GM18511 (cell line): ENCODE results near the gene ZNF786.
"Not testable (repeated sequence)": the region's sequence is repeated elsewhere in the genome, so short reads cannot be mapped to it uniquely, and the experiment has no call there.

Source experiments
- ATAC-seq: cut with Tn5 transposase; IDR thresholded peaks from one replicate; pipeline ENCODE4 v1.9.1; 2021; ENCODE audit warnings: mild to moderate bottlenecking, moderate library complexity; ENCODE audit not compliant: unreplicated experiment

ZNF786 gene

DNA sequence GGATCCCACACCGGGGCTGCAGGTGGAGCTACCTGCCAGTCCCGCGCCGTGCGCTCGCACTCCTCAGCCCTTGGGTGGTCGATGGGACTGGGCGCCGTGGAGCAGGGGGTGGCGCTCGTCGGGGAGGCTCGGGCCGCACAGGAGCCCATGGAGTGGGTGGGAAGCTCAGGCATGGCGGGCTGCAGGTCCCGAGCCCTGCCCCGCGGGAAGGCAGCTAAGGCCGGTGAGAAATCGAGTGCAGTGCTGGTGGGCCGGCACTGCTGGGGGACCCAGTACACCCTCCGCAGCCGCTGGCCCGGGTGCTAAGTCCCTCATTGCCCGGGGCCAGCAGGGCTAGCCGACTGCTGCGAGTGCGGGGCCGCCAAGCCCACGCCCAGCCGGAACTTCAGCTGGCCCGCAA, 51.9 kb downstream of the ZNF786 start:
- ATAC-seq: not testable (repeated sequence)

DNA sequence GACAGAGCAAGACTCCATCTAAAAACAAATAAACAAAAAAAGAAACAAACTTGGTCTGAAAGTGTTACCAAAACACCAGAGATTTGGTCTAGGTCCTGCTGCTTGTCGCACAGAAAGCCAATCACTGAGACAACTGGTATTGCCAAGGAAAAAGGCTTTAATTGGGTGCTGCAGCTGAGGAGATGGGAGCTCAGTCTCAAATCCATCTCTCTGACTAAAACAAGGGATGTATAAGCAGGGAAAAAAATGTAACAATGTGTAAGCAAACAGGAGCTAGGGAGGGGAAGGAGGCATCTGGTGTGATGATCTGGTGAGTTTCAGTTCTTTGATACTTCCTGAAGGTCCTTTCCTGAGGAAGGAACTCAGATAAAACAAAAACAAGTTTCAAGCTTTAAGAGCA, 53.8 kb downstream of the ZNF786 start:
- no peak for ATAC-seq

DNA sequence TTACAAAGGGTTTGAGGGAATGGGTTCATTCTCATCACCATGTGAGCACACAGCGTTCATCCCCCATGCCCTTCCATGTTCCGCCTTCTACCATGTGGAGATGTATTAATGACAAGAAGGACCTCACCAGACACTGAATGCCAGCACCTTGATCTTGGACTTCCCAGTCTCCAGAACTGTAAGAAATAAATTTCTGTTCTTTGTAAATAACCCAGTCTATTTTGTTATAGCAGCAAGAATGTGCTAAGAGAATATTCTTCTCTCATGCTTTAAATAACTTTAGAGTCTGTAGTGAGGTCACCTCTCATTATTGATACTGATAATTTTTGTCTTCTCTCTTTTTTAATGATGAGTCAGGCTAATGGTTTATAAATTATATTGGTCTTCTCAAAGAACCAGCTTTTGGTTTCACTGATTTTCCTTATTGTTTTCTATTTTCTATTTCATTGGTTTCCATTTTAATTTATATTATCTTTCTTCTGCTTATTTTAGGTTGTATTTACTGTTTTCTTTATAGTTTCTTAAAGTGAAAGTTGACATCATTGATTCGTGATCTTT, 59.1 kb downstream of the ZNF786 start:
- no peak for ATAC-seq

DNA sequence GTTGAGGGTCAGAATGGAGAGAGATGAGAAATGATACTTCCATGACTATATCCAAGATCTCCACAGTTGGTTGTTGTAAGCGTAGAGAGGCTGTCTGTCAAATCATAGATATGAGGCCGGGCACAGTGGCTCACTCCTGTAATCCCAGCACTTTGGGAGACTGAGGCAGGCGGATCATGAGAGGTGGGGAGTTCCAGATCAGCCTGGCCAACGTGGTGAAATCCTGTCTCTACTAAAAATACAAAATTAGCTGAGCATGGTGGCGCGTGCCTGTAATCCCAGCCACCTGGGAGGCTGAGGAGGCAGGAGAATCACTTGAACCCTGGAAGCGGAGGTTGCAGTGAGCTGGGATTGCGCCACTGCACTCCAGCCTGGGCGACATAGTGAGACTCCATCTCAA, 60.1 kb downstream of the ZNF786 start:
- ATAC-seq: not testable (repeated sequence)

DNA sequence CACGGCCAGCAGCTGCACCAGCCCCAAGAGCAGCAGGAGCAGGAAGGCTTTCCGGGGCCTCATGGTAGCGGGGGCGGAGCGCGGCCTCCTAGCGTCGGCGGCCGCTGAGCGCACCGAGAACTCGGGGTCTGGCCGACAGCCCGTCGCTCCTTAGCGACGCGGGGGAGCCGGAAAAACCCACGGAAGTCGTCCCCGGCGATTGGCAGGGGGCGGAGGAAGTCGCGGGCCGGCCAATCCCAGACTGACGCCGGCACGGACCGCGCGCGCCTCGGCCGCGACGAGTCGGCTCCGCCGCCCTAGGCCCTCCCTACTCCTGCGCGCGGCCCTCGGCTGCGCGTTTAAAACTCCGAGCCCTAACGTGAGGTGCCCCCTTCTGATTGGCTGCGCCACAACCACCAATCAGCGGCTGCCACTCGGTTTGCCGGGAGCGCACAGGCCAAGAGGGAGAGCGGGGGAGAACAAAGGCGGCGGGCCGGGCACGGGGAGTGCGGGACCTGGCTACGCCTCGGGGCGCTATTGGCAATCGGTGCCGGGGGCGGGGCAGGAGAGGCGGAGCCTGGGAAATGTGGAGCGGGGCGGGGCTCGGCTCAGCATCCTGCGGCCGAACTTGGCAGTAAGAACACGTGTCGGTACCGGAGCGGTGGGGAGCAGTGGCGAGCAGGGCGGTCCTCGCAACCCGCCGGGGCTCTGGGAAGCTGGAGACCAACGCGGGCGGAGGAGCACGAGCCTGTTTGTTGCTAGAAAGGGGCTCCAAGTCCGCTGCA, 62.0 kb downstream of the ZNF786 start, which contains the start of gene PDIA4:
Gene PDIA4 (minus strand): TSS at position 160 of the 764 bp plus-strand sequence. CDS start 97 bp downstream, at position 63.
- peak; percentile 93 for ATAC-seq

DNA sequence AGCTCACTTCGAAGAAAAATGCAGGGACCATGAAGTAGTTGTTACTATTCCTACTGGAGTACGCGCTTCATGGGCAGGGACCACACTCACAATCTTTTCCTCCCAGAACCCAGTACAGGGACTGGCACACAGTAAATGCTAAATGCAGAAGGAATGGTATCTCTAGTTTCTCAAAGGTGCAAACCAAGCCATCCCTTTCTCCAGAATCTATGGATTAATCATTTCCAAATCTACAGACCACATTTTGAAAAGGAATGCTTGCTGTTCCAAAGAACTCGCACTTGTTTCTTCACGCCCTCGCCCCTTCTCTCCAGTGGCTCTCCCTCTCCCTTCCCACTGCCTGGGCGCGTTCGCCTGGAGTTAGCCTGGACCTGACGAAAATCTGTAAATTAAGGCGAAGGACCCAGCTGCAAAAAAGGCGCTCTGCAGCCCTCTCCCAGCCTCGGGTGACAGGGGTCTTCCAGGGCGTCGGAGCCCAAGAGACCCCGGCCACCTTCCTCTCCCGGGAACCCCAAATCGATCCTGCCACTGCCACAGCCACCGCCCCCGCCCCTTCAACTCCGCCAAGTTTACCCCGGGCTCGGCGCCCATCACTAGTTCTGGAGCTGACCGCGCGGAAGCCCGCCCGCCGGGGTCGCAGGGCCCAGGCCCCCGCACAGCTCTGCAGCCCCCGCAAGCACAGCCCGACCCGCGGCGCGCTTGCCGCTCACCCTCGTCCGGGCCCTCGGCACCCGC, 62.7 kb downstream of the ZNF786 start:
- ATAC-seq: no peak

DNA sequence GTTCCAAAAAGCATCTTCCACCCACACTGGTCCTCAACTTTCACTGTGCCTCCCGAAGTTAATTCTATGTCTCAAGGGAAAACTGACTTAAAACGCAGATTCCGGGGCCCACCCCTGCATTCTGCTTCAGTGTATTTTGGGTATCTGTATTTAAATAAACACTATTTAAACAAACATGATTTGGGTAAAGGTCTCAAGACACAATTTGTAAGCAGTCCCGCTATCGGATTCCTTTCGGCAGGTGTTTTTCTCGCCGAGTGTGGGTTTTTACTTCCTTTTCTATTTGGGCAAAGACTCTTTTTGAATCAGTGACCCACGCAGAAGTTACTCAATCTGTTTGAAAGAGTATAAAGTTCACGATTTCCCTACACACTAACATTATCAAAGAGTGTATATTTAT, 63.5 kb downstream of the ZNF786 start:
- ATAC-seq: no peak

DNA sequence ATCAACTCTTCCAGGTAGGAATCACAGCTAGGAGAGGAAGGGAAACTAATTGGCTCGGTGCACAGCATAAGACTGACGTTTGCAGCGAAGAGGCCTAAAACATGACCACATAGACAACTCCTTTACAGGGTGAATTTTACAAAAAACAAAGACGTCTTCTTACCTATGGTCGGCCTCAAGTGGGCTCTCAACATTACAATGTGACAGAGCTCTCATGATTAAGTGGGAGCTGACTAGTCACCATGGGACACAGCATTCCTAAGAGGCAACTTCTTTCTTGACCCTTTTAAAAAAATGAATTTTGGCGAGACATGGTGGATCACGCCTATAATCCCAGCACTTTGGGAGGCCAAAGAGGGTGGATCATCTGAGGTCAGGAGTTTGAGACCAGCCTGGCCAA, 66.9 kb downstream of the ZNF786 start:
- no peak for ATAC-seq

DNA sequence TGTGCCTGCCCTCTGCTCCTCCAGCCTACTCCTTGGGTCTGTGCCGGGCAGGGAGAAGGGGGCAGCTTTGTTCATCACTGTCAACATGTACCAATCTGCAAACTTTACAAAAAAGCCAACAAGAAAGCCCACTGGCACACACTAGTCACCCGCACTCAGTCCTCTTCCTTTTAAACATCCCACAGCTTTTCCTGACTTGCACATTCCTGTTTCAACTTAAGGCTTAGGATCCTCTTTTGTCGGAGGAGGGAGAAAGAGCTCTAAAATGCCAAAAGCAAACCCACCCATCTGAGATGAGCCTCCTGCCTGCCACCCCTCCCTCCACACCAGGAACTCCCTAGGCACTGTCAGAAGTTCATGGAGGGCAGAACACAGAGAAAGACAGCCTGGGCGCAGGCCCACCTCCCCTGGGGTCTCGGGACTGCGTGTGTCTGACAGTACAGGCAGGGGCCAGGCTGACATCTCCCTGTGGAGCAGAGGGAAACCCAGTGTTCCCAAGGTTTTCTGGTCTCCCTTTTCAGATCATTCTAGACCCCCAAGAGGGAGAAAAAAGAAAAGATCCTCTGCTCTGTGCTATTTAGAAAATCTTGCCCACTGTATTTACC, 67.7 kb downstream of the ZNF786 start:
- no peak for ATAC-seq

DNA sequence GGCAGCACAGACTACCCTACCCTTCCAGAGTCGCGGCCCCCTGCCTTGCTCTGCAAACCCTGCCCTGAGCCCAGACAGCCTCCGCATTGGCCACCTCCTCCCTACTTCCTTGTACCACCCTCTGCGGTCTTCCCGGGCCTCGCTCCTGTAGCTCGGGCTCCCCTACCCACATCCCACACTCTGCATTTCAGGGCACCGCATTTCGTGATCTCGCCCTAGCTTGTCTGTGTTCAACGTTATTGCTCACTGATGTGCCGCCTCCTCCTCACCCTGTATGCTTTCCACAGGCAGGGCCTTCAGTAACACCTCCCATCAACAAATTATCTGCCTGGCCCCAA, 68.8 kb downstream of the ZNF786 start:
- ATAC-seq: no peak

DNA sequence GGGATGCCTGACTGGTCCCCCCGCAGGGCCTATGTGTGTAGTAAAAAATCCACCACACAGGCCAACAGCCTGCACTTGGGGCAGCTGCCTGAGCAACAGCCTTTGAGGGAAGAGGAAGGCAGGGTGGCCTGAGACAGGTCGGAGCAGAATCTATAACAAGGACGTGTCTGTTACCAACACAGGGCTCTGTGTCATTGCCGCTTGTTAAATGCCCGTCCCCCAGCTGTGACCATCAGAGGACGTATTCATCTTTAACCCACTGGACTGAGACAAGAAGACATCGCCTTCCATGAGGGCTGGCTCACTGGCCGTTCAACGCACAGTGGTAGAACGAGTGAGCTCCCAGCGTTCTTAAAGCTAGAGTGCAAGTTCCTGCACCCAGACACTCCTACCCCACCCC, 70.0 kb downstream of the ZNF786 start:
- no peak for ATAC-seq
